GM12878 (cell line): Measurements from ENCODE around the gene NF1. TPM values are rescaled to one million over a fixed set of nuclear protein-coding genes. Genes with fewer than 3 reads are reported as not detected.
"Not testable (repeated sequence)": the region's sequence is repeated elsewhere in the genome, so short reads cannot be mapped to it uniquely, and the experiment has no call there.

ENCODE experiments used
- ATAC-seq: fragments of 200-7000 bp; cut with Tn5 transposase; 3 replicates; pipeline ENCODE4 v1.9.1; 2020; ENCODE audit warnings: mild to moderate bottlenecking, moderate library complexity
- BruUV-seq: library from RNA; stranded (reverse); fragments of 400-500 nt; replicated peaks from 2 replicates; lab custom pipeline; 2021; lab: Mats Ljungman, UMichigan
- CTCF ChIA-PET: fragments of 300-600 bp; sonication (Branson Sonifier 250); formaldehyde crosslinking; extraction: SDS; loops from one replicate; lab custom pipeline; 2021; ENCODE audit warnings: inconsistent platforms; lab: Yijun Ruan, JAX
- POLR2A ChIA-PET: fragments of 350-600 bp; formaldehyde crosslinking; extraction: SDS; loops from one replicate; lab custom pipeline; 2021; ENCODE audit warnings: inconsistent platforms; lab: Charles Lee
- RAD21 ChIA-PET: fragments of 300-600 bp; sonication (Branson Sonifier 250); formaldehyde crosslinking; loops from one replicate; lab custom pipeline; 2023; ENCODE audit warnings: antibody characterized with exemption; ENCODE audit not compliant: unreplicated experiment; lab: Charles Lee
- SMC1A ChIA-PET: fragments of 300-600 bp; sonication (Branson Sonifier 250); formaldehyde crosslinking; loops from one replicate; lab custom pipeline; 2023; ENCODE audit not compliant: unreplicated experiment, uncharacterized antibody; lab: Charles Lee
- DNase-seq: peaks from one replicate; pipeline ENCODE4 v3.0.0-alpha.2; 2011; ENCODE audit warnings: low read depth, low spot score
- FAIRE-seq: peaks from 3 replicates; lab custom pipeline; 2011; peaks lifted over from hg19 to GRCh38; lab: Jason Lieb, UNC
- H2AFZ ChIP-seq: 2 replicates; pipeline ENCODE4 v1.6.0; 2011; ENCODE audit warnings: low read depth, low read length, control low read depth; ENCODE audit not compliant: control insufficient read depth
- H3K27ac ChIP-seq: 2 replicates; pipeline ENCODE4 v1.5.1; 2011; ENCODE audit warnings: control low read depth; ENCODE audit not compliant: control insufficient read depth, insufficient read depth
- H3K27me3 ChIP-seq, 2 experiments: replicated peaks in 1 of 2; 2 replicates each; pipeline versions ENCODE4 v1.6.0 to v1.6.1; 2011; ENCODE audit warnings: low read length in 1 of 2; ENCODE audit not compliant: control insufficient read depth in 2 of 2, insufficient read depth in 2 of 2
- H3K36me3 ChIP-seq, 2 experiments: 2 replicates each; pipeline ENCODE4 v1.5.1; 2011; ENCODE audit warnings: low read length in 1 of 2; ENCODE audit not compliant: control insufficient read depth in 2 of 2, insufficient read depth in 2 of 2
- H3K4me1 ChIP-seq: 2 replicates; pipeline ENCODE4 v1.6.1; 2011; ENCODE audit warnings: mild to moderate bottlenecking, low read length, moderate library complexity, mixed read lengths; ENCODE audit not compliant: control insufficient read depth, insufficient read depth
- H3K4me2 ChIP-seq: 2 replicates; pipeline ENCODE4 v1.6.0; 2011; ENCODE audit warnings: control low read depth; ENCODE audit not compliant: control insufficient read depth, insufficient read depth
- H3K4me3 ChIP-seq: fragments of 200-600 bp; sonication (generic); 2 replicates; pipeline ENCODE4 v1.5.1; 2016
- H3K79me2 ChIP-seq: 2 replicates; pipeline ENCODE4 v1.6.0; 2011; ENCODE audit warnings: low read length; ENCODE audit not compliant: control insufficient read depth, insufficient read depth
- H3K9ac ChIP-seq: 2 replicates; pipeline ENCODE4 v1.8.0; 2011; ENCODE audit warnings: low read length, control low read depth, mixed read lengths; ENCODE audit not compliant: control insufficient read depth, insufficient read depth
- H3K9me3 ChIP-seq: replicated peaks from 3 replicates; pipeline ENCODE4 v1.5.1; 2011; ENCODE audit warnings: mild to moderate bottlenecking, low read length; ENCODE audit not compliant: control insufficient read depth, insufficient read depth
- H4K20me1 ChIP-seq: 2 replicates; pipeline ENCODE4 v1.6.0; 2011; ENCODE audit not compliant: control insufficient read depth, insufficient read depth
- BCLAF1 ChIP-seq: fragments of 450-650 bp; IDR thresholded peaks from 2 replicates; pipeline ENCODE4 v1.6.1; 2017; ENCODE audit warnings: antibody characterized with exemption, mild to moderate bottlenecking, moderate library complexity
- ELK1 ChIP-seq: IDR thresholded peaks from 2 replicates; pipeline ENCODE4 v1.6.1; 2012; ENCODE audit warnings: low read depth, low read length, improper control_type of control experiment
- HDGF ChIP-seq: fragments of 450-650 bp; IDR thresholded peaks from 2 replicates; pipeline ENCODE4 v1.6.1; 2016; ENCODE audit warnings: antibody characterized with exemption
- IKZF1 ChIP-seq: fragments of 450-650 bp; conservative IDR thresholded peaks from 2 replicates; pipeline ENCODE4 v1.6.1; 2017; ENCODE audit warnings: antibody characterized with exemption, mild to moderate bottlenecking
- IKZF2 ChIP-seq, 2 experiments: fragments of 450-650 bp; IDR thresholded peaks; 2 replicates each; pipeline ENCODE4 v1.6.1; 2017; ENCODE audit warnings: mild to moderate bottlenecking in 2 of 2, moderate library complexity in 2 of 2
- MLLT1 ChIP-seq: fragments of 450-650 bp; IDR thresholded peaks from 2 replicates; pipeline ENCODE4 v1.6.1; 2016; ENCODE audit warnings: mild to moderate bottlenecking
- NBN ChIP-seq: fragments of 450-650 bp; IDR thresholded peaks from 2 replicates; pipeline ENCODE4 v1.6.1; 2016
- NR2C1 ChIP-seq: fragments of 450-650 bp; IDR thresholded peaks from 2 replicates; pipeline ENCODE4 v1.6.1; 2017; ENCODE audit warnings: antibody characterized with exemption, mild to moderate bottlenecking, moderate library complexity
- NR2F1 ChIP-seq: fragments of 450-650 bp; conservative IDR thresholded peaks from 2 replicates; pipeline ENCODE4 v1.6.1; 2017; ENCODE audit warnings: mild to moderate bottlenecking
- RAD21 ChIP-seq: IDR thresholded peaks from 2 replicates; pipeline ENCODE4 v1.6.1; 2011; ENCODE audit warnings: mild to moderate bottlenecking, low read depth, low read length, moderate library complexity; ENCODE audit not compliant: insufficient read depth
- RELA ChIP-seq: fragments of 450-650 bp; IDR thresholded peaks from 2 replicates; pipeline ENCODE4 v1.8.0; 2014; ENCODE audit warnings: borderline replicate concordance; ENCODE audit not compliant: partially characterized antibody
- RELB ChIP-seq: fragments of 450-650 bp; IDR thresholded peaks from 2 replicates; pipeline ENCODE4 v1.6.1; 2017; ENCODE audit warnings: low read depth, mild to moderate bottlenecking, moderate library complexity
- SMARCA5 ChIP-seq: fragments of 450-650 bp; IDR thresholded peaks from 2 replicates; pipeline ENCODE4 v1.6.1; 2017; ENCODE audit warnings: mild to moderate bottlenecking
- TAF1 ChIP-seq: IDR thresholded peaks from 2 replicates; pipeline ENCODE4 v1.6.1; 2011; ENCODE audit warnings: mild to moderate bottlenecking, low read depth, low read length, borderline replicate concordance
- YY1 ChIP-seq: IDR thresholded peaks from 2 replicates; pipeline ENCODE4 v1.6.1; 2011; ENCODE audit warnings: low read depth, mild to moderate bottlenecking, low read length
- WGBS: methylation state at CpG from one replicate; pipeline ENCODE4 v1.1.6; 2016; ENCODE audit warnings: low lambda C conversion rate; ENCODE audit not compliant: insufficient replicate concordance, insufficient coverage; ENCODE audit errors: missing lambda C conversion rate; 5-methylcytosine and 5-hydroxymethylcytosine counted together
- in situ Hi-C: fragments of 300-500 bp; cut with MboI; formaldehyde crosslinking; loops from 9 replicates; pipeline ENCODE4 v1.14.3; 2018; ENCODE audit warnings: mixed read lengths
- intact Hi-C: fragments of 100-400 bp; cut with micrococcal nuclease; formaldehyde crosslinking; loops from one replicate; pipeline ENCODE4 v1.14.2; 2022; ENCODE audit not compliant: unreplicated experiment
- polyA plus RNA-seq, 11 experiments: library from polyadenylated mRNA; depleted of rRNA in 4 of 11; unstranded in 6 of 11; stranded (reverse) in 5 of 11; fragments of >200 nt; fragmentation: Nextera tagmentation in 4 of 11; fragmentation: Illumina TruSeq in 1 of 11; extraction: Ambion mirVana in 4 of 11; extraction: Trizol in 1 of 11; gene quantifications; 1 replicate in 1 of 11; 2 replicates in 10 of 11; pipeline versions ENCODE4 v1.2.1 to v1.2.3, GENCODE V29; 2011 to 2016; ENCODE audit warnings: inconsistent platforms in 2 of 11, missing spikeins in 2 of 11, low read depth in 1 of 11
- total RNA-seq, 4 experiments: library from RNA; depleted of rRNA in 3 of 4; stranded (reverse); fragments of >200 nt in 3 of 4; fragmentation: Illumina TruSeq in 1 of 4; extraction: Trizol in 1 of 4; gene quantifications; 2 replicates each; pipeline versions ENCODE4 v1.2.1 to v1.2.3, GENCODE V29; 2013 to 2021

NF1 gene
- total and polyA plus RNA-seq, 10 of the 15 experiments (the other 5 are each of a cell fraction or from before 2014, with no cell fraction given): 2.5 to 31.8 (median 16.6) TPM

- TF ChIP-seq BCLAF1: no peak
- no peak for TF ChIP-seq ELK1
- no peak for TF ChIP-seq RELA
Measured at GRCh38 chr17:31311526-31311925, 216.7 kb downstream of the NF1 start (continued).

- BruUV-seq, H3K27me3 ChIP-seq, FAIRE-seq, H4K20me1 ChIP-seq, H3K9me3 ChIP-seq, in situ Hi-C loops, DNase-seq, H3K36me3 ChIP-seq: not testable (repeated sequence)
- ChIA-PET SMC1A (interaction anchor here (0.7 to 8.0 kb wide), 8 partner anchors 9 to 590 kb away, joined by 3 to 101 read pairs (median 4); partner anchors contain the start of gene EVI2A), CTCF (interaction anchor here (0.7 to 10.7 kb wide), 5 partner anchors 9 to 102 kb away, joined by 3 to 80 read pairs (median 4); partner anchors contain the start of gene EVI2A), RAD21 (interaction anchor here (0.7 to 3.9 kb wide), 8 partner anchors 7 to 216 kb away, joined by 3 to 39 read pairs (median 5); partner anchors contain the start of gene EVI2A), POLR2A (interaction anchor here (0.7 to 2.1 kb wide), 6 partner anchors 9 to 1755 kb away, joined by 3 to 7 read pairs (median 3); partner anchors contain the start of gene EVI2A)
- H3K4me3 ChIP-seq: peak overlapping the region; percentile 69
- peaks cover 26% of the 10 kb centered on the region for H3K4me1 ChIP-seq
- H3K4me2 ChIP-seq: peak overlapping the region; percentile 97
- H3K79me2 ChIP-seq: peaks cover 88% of the 10 kb centered on the region
- peak overlapping the region; percentile 93 for H3K9ac ChIP-seq
- 4% methylated on average over 7 of the region's 7 CpGs for WGBS
- peak overlapping the region; percentile 95 for H3K27ac ChIP-seq
- intact Hi-C loops: loop anchor here (10.0 kb wide), 1 partner anchor 593 kb away; the partner anchor contains the start of gene UTP6
- peak; percentile 32; the same call in 2 of the 3 replicates for ATAC-seq
- H2AFZ ChIP-seq: 0 out of 2 replicates have a peak overlapping the region, but pooled peaks have one; percentile 4
- peak; percentile 53 to 61 for TF ChIP-seq IKZF2 (IDR thresholded peaks at IDR 0.05)
- peak; percentile 31; the same call in 1 of the 2 replicates for TF ChIP-seq RAD21
- TF ChIP-seq NR2F1: peak; percentile 63
- TF ChIP-seq HDGF: peak; percentile 92; the same call in 1 of the 2 replicates
- peak; percentile 57; the same call in 1 of the 2 replicates for TF ChIP-seq TAF1
- TF ChIP-seq IKZF1: peak; percentile 39; the same call in 1 of the 2 replicates
- TF ChIP-seq SMARCA5: 0 out of 2 replicates have a peak, but pooled peaks have one; percentile 32
- TF ChIP-seq NBN: peak; percentile 73
- peak; percentile 86 for TF ChIP-seq MLLT1
- peak; percentile 16; the same call in 1 of the 2 replicates for TF ChIP-seq NR2C1
- peak; percentile 87 for TF ChIP-seq YY1
- peak; percentile 50; the same call in 1 of the 2 replicates for TF ChIP-seq RELB
Measured at GRCh38 chr17:31312223-31312622, 217.4 kb downstream of the NF1 start.
